Endothelial cell of hepatic sinusoid (primary cell): ENCODE measurements around the gene RBM4B.

Source experiments
- in situ Hi-C: cut with HindIII; loops from 2 replicates; pipeline ENCODE4 v1.10.0; 2017; ENCODE audit warnings: low sequenced_read_pairs

RBM4B gene

GRCh38 chr11:66688561-66689534 is 11.2 kb upstream of the RBM4B start:
- in situ Hi-C loops = no loop called here

- in situ Hi-C loops = no loop called here
These were observed 10.2 kb upstream of the RBM4B start for GRCh38 chr11:66687831-66688281.

GRCh38 chr11:66686801-66687750 is 9.4 kb upstream of the RBM4B start:
- in situ Hi-C loops = no loop called here

GRCh38 chr11:66686100-66686785 is 8.6 kb upstream of the RBM4B start:
- in situ Hi-C loops = no loop called here

DNA sequence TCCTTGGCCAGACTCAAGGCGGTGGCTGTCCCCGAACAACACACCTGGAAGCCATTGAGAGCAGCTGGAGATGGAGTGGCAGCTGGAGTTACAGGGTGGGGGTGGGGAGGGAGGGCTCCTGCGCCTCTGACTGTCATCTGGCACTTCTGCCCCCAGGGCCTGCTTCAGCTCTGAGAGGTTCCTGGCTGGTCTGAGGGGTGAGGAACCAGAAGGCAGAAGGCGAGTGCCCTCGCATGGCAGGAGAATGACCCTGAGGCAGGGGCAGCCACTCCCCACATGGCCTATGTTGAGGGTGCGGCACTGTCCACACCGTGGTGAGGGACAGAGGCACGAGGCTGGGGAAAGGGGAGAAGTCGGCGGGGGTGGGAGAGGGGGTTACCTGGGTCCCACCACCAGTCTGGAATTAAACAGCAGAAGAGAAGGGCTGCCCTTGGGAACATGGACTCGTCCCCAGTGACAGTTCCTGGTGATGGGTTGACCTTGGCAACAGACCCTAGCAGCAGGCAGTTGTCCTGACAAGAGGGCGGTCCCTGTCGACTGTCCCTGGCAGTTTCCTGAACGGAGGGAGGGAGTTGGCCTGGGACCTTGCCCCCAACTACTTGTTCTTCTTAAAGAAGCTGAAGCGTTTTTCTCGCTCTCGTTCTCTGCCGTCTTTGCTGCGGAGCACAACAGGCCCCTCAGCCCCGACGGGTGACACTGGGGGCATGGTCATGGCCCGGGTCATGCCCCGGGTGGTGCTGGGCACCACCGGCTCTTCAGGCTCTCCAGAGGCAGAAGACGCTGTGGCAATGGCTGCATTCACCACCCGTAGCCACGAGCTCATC is 7.8 kb upstream of the RBM4B start:
- in situ Hi-C loops = no loop called here

- in situ Hi-C loops = no loop called here
These were observed 6.9 kb upstream of the RBM4B start for GRCh38 chr11:66684635-66685034.

GRCh38 chr11:66683877-66684276 is 6.2 kb upstream of the RBM4B start:
- in situ Hi-C loops = no loop called here

GRCh38 chr11:66680966-66681645 is 3.4 kb upstream of the RBM4B start:
- in situ Hi-C loops = no loop called here

GRCh38 chr11:66676931-66677598 is 622 bp downstream of the RBM4B start:
- in situ Hi-C loops = loop anchor here (5.0 kb wide), 1 partner anchor 55 kb away; no protein-coding TSS in a partner anchor

- in situ Hi-C loops = loop anchor here (5.0 kb wide), 1 partner anchor 54 kb away; no protein-coding TSS in a partner anchor
These were observed 1.3 kb downstream of the RBM4B start for GRCh38 chr11:66676282-66676919.

DNA sequence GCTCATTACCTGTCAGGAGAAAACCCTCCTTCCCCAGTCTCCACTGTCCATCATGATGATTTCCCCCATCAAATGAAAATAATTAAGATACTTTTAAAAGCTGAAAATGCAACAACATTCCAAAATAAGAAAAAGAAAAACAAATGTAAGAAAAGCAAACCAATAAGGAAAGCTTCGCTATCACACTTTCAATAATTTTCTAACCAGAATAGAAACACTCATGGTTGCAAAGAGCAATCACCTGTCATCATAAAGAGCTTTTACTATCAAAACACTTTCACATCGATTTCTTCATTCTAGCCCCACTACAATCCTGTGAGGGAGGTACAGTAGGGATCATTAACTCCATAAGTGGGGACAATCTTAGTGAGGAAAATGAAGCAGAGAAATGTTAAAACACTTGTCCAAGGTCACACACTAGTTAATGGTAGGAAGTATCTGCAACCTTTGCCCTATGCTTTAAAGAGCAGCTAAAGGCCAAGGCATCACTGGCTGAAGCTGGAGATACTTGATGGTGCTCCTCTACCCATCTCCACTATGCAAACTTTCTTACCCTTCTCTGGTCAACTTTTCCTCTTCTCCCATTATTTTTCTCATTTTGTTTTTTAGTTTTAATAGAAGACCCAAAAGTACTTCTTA is 2.6 kb downstream of the RBM4B start:
- in situ Hi-C loops = loop anchor here (5.0 kb wide), 1 partner anchor 53 kb away; no protein-coding TSS in a partner anchor

DNA sequence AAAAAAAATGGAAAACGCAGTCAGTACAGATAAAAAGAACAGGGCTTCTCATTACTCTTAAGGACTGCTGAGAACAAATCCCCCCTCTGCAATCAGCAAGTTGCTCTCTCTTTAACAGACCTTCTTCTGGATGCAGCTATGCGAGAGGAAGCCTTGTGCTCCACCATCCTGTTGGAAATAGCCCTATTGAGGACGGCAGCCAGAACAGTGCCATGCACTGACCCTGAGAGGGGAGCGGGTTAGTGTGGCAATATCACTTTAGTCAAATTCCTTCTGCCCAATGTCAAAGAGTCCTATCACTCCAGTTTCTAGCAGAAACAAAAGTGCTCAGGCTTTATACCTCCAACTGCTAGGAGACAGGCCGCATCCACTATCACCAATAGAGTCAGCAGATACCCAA is 6.9 kb downstream of the RBM4B start:
- in situ Hi-C loops = no loop called here

- in situ Hi-C loops = no loop called here
These were observed 12.3 kb downstream of the RBM4B start for GRCh38 chr11:66665369-66665768.

GRCh38 chr11:66663741-66664296 is 13.9 kb downstream of the RBM4B start:
- in situ Hi-C loops = no loop called here

DNA sequence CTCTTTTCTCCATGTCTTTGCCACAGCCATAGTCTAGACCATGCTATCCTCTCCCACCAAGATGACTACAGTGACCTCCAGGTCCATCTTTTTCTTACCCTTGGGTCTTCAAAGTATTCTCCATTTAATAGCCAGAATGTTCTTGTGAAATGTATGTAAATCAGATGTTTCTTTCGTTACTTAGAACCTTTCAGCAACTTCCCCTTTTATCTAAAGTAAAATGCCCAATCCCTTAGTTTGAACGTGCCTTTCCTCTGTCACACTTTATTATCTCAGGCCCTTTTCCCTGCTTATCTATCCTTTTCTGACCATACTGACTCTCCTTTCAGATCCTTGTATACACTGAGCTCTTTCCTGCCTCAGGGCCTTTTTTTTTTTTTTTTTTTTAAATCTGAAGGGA is 17.9 kb downstream of the RBM4B start:
- in situ Hi-C loops = no loop called here

GRCh38 chr11:66653123-66653522 is 24.6 kb downstream of the RBM4B start:
- in situ Hi-C loops = no loop called here

DNA sequence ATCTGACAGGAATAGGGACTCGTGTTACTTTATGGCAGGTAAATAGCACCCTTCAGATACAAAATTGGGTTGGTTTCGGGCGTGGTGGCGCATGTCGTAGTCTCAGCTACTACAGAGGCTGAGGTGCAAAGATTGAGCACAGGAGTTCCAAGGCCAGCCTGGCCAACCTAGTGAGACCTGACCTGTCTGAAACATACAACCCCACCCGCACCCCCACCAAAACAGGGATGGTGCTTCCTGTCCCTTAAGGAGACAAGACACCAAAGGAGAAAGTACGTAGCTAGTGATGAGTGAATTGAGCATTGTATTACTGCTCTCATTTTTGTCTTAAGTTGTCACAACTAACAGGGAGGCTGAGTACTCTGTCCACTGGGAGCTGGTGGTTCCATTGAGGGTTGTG is 25.0 kb downstream of the RBM4B start:
- in situ Hi-C loops = no loop called here
